Measurements from ENCODE around the gene NBAS. TPM values are rescaled to one million over a fixed set of nuclear protein-coding genes. Genes with fewer than 3 reads are reported as not detected.
"Not testable (repeated sequence)": the region's sequence is repeated elsewhere in the genome, so short reads cannot be mapped to it uniquely, and the experiment has no call there.

Gene NBAS
- total RNA-seq, 4 donors from 2014 or later, result 22.8 to 32.0 (median 23.7) TPM

GRCh38 chr2:15220603-15221002, 340.5 kb downstream of the NBAS start:
- Histone ChIP-seq H3K9me3 (no peaks in the 10 kb centered on the region), H3K27ac (no peak overlapping the region), H3K4me3 (no peak overlapping the region), H3K4me1 (no peaks in the 10 kb centered on the region), H3K27me3 (no peaks in the 10 kb centered on the region), H3K36me3 (peaks cover 0 to 38% (median 0%) of the 10 kb centered on the region in 3 donors)
- DNase-seq, result no peak
- intact Hi-C loops (cut with DNase I), result no loop called here
- no peak for TF ChIP-seq POLR2A (IDR thresholded peaks at IDR 0.05)
- no peak for TF ChIP-seq CTCF (IDR thresholded peaks at IDR 0.05)

GRCh38 chr2:15218423-15219086, 342.6 kb downstream of the NBAS start:
- DNase-seq, result no peak
- intact Hi-C loops (cut with DNase I), result no loop called here
- 91 to 94% methylated on average over 13 to 16 of the region's 17 CpGs for WGBS, 2 donors
- no peaks in the 10 kb centered on the region for H3K9me3 ChIP-seq
- TF ChIP-seq CTCF (IDR thresholded peaks at IDR 0.05) (no peak), POLR2A (IDR thresholded peaks at IDR 0.05) (no peak)
- H3K36me3 ChIP-seq, result peaks cover 0 to 30% (median 0%) of the 10 kb centered on the region in 3 donors
- no peaks in the 10 kb centered on the region for H3K27me3 ChIP-seq
- H3K4me1 ChIP-seq, result no peaks in the 10 kb centered on the region
- no peak overlapping the region for H3K4me3 ChIP-seq
- no peak overlapping the region for H3K27ac ChIP-seq

GRCh38 chr2:15212249-15212648, 348.9 kb downstream of the NBAS start:
- Histone ChIP-seq H3K27ac (no peak overlapping the region), H3K4me3 (no peak overlapping the region), H3K27me3 (no peaks in the 10 kb centered on the region), H3K36me3 (peaks cover 0 to 36% (median 0%) of the 10 kb centered on the region in 3 donors), H3K9me3 (no peaks in the 10 kb centered on the region), H3K4me1 (no peaks in the 10 kb centered on the region)
- TF ChIP-seq CTCF (IDR thresholded peaks at IDR 0.05) (no peak), POLR2A (IDR thresholded peaks at IDR 0.05) (no peak)
- WGBS, 2 donors, result 83 to 93% methylated on average over 6 of the region's 6 CpGs
- DNase-seq, result no peak
- intact Hi-C loops (cut with DNase I), result no loop called here

- H3K27ac ChIP-seq; H3K4me3 ChIP-seq; intact Hi-C loops (cut with DNase I); H3K9me3 ChIP-seq; H3K27me3 ChIP-seq; H3K4me1 ChIP-seq; DNase-seq: not testable (repeated sequence)
- peaks cover 0 to 44% (median 0%) of the 10 kb centered on the region in 3 donors for H3K36me3 ChIP-seq
- WGBS, 2 donors, result 94 to 100% methylated on average over 1 of the region's 1 CpG
Observed at GRCh38 chr2:15210542-15210941, 350.6 kb downstream of the NBAS start.

GRCh38 chr2:15206419-15206818, 354.7 kb downstream of the NBAS start:
- WGBS, 2 donors, result 100% methylated on average over 1 of the region's 1 CpG
- no peak for DNase-seq
- TF ChIP-seq CTCF (IDR thresholded peaks at IDR 0.05) (no peak), POLR2A (IDR thresholded peaks at IDR 0.05) (no peak)
- Histone ChIP-seq H3K4me3 (no peak overlapping the region), H3K36me3 (peaks cover 0 to 21% (median 0%) of the 10 kb centered on the region in 3 donors), H3K27me3 (no peaks in the 10 kb centered on the region), H3K9me3 (no peaks in the 10 kb centered on the region), H3K4me1 (no peaks in the 10 kb centered on the region), H3K27ac (no peak overlapping the region)
- intact Hi-C loops (cut with DNase I), result no loop called here

GRCh38 chr2:15205562-15205961, 355.6 kb downstream of the NBAS start:
- 90 to 91% methylated on average over 5 of the region's 5 CpGs for WGBS, 2 donors
- intact Hi-C loops (cut with DNase I), result no loop called here
- H3K4me3 ChIP-seq, result no peak overlapping the region
- no peaks in the 10 kb centered on the region for H3K9me3 ChIP-seq
- H3K27ac ChIP-seq, result no peak overlapping the region
- peaks cover 0 to 21% (median 0%) of the 10 kb centered on the region in 3 donors for H3K36me3 ChIP-seq
- H3K4me1 ChIP-seq, result no peaks in the 10 kb centered on the region
- TF ChIP-seq CTCF (IDR thresholded peaks at IDR 0.05) (no peak), POLR2A (IDR thresholded peaks at IDR 0.05) (no peak)
- no peaks in the 10 kb centered on the region for H3K27me3 ChIP-seq
- no peak for DNase-seq

All from esophagus squamous epithelium (tissue), 5 donors.